Stimulated activated CD4-positive, alpha-beta T cell treated with anti-CD3 and anti-CD28 coated beads, Interleukin-12 subunit alpha, Interleukin-12 subunit beta, amount 100 ng/mL, for 4 hours (primary cell): ENCODE results near the gene KCNT2.
"Not testable (repeated sequence)": the region's sequence is repeated elsewhere in the genome, so short reads cannot be mapped to it uniquely, and the experiment has no call there.

Source experiments
- DNase-seq: peaks from one replicate; pipeline ENCODE4 v3.0.0-alpha.2; 2020

The KCNT2 gene

GRCh38 chr1:196510451-196510850 is 97.8 kb downstream of the KCNT2 start:
- no peak for DNase-seq

- DNase-seq, result not testable (repeated sequence)
Measured at GRCh38 chr1:196504224-196504623, 104.0 kb downstream of the KCNT2 start.

- no peak for DNase-seq
Measured at GRCh38 chr1:196502437-196502836, 105.8 kb downstream of the KCNT2 start.

- no peak for DNase-seq
Measured at GRCh38 chr1:196501760-196502428, 106.3 kb downstream of the KCNT2 start.

GRCh38 chr1:196497817-196498216 is 110.4 kb downstream of the KCNT2 start:
- DNase-seq, result no peak

GRCh38 chr1:196494766-196495165 is 113.5 kb downstream of the KCNT2 start:
- DNase-seq, result no peak

GRCh38 chr1:196493881-196494280 is 114.4 kb downstream of the KCNT2 start:
- no peak for DNase-seq

GRCh38 chr1:196488579-196488978 is 119.7 kb downstream of the KCNT2 start:
- no peak for DNase-seq

GRCh38 chr1:196486346-196486745 is 121.9 kb downstream of the KCNT2 start:
- DNase-seq, result no peak

- DNase-seq, result no peak
Measured at GRCh38 chr1:196481616-196482015, 126.6 kb downstream of the KCNT2 start.

GRCh38 chr1:196477262-196477661 is 131.0 kb downstream of the KCNT2 start:
- DNase-seq, result no peak

- no peak for DNase-seq
Measured at GRCh38 chr1:196467230-196467925, 140.9 kb downstream of the KCNT2 start.

GRCh38 chr1:196466654-196467053 is 141.6 kb downstream of the KCNT2 start:
- DNase-seq, result no peak

GRCh38 chr1:196466166-196466565 is 142.1 kb downstream of the KCNT2 start:
- DNase-seq, result no peak

GRCh38 chr1:196464480-196464941 is 143.7 kb downstream of the KCNT2 start:
- DNase-seq, result no peak

GRCh38 chr1:196462086-196462485 is 146.2 kb downstream of the KCNT2 start:
- DNase-seq, result no peak

GRCh38 chr1:196461521-196461920 is 146.7 kb downstream of the KCNT2 start:
- DNase-seq, result no peak

GRCh38 chr1:196459383-196459782 is 148.9 kb downstream of the KCNT2 start:
- no peak for DNase-seq

- DNase-seq, result no peak
Measured at GRCh38 chr1:196454792-196455191, 153.4 kb downstream of the KCNT2 start.

GRCh38 chr1:196451103-196451502 is 157.1 kb downstream of the KCNT2 start:
- no peak for DNase-seq

- DNase-seq, result no peak
Measured at GRCh38 chr1:196450143-196451095, 157.8 kb downstream of the KCNT2 start.

GRCh38 chr1:196449460-196449859 is 158.8 kb downstream of the KCNT2 start:
- no peak for DNase-seq

- no peak for DNase-seq
Measured at GRCh38 chr1:196445775-196446174, 162.5 kb downstream of the KCNT2 start.
